HEK293 (cell line): ENCODE measurements around the gene ABHD8.

ENCODE experiments used
- PRDM1 ChIP-seq: fragments of 450-650 bp; formaldehyde crosslinking; IDR thresholded peaks from 2 replicates; pipeline ENCODE4; 2016; ENCODE audit warnings: missing biosample characterization, missing genetic modification characterization
- REST ChIP-seq: fragments of 450-650 bp; formaldehyde crosslinking; IDR thresholded peaks from 2 replicates; pipeline ENCODE4 v1.5.1; 2016; ENCODE audit warnings: missing biosample characterization, missing genetic modification characterization
- ZBTB7A ChIP-seq: fragments of 450-650 bp; formaldehyde crosslinking; IDR thresholded peaks from 2 replicates; pipeline ENCODE4 v1.5.1; 2016; ENCODE audit warnings: low read depth, missing biosample characterization, missing genetic modification characterization
- ZEB2 ChIP-seq: fragments of 450-650 bp; formaldehyde crosslinking; IDR thresholded peaks from 2 replicates; pipeline ENCODE4 v1.5.1; 2016; ENCODE audit warnings: missing biosample characterization, missing genetic modification characterization
- ZNF138 ChIP-seq: fragments of 450-650 bp; formaldehyde crosslinking; IDR thresholded peaks from 2 replicates; pipeline ENCODE4 v1.5.1; 2016; ENCODE audit warnings: missing biosample characterization, missing genetic modification characterization, borderline replicate concordance
- ZNF146 ChIP-seq: fragments of 450-650 bp; formaldehyde crosslinking; IDR thresholded peaks from 2 replicates; pipeline ENCODE4 v1.5.1; 2016; ENCODE audit warnings: missing biosample characterization, missing genetic modification characterization
- ZNF274 ChIP-seq, 2 experiments: fragments of 200-500 bp in 1 of 2; fragments of 450-650 bp in 1 of 2; sonication (Bioruptor generic) in 1 of 2; formaldehyde crosslinking in 1 of 2; IDR thresholded peaks; 2 replicates each; pipeline versions ENCODE4 v1.5.1 to v1.6.1; 2014 to 2016; ENCODE audit warnings: borderline replicate concordance in 1 of 2, inconsistent platforms in 1 of 2, low read length in 1 of 2, missing biosample characterization in 1 of 2, missing genetic modification characterization in 1 of 2
- ZNF426 ChIP-seq: fragments of 450-650 bp; formaldehyde crosslinking; IDR thresholded peaks from 2 replicates; pipeline ENCODE4 v1.5.1; 2017; ENCODE audit warnings: missing biosample characterization, missing genetic modification characterization, mild to moderate bottlenecking, inconsistent platforms, moderate library complexity
- ZNF433 ChIP-seq: fragments of 450-650 bp; formaldehyde crosslinking; IDR thresholded peaks from 2 replicates; pipeline ENCODE4 v1.5.1; 2016; ENCODE audit warnings: missing biosample characterization, missing genetic modification characterization, low read depth
- ZNF621 ChIP-seq: fragments of 450-650 bp; formaldehyde crosslinking; IDR thresholded peaks from 2 replicates; pipeline ENCODE4 v1.5.1; 2017; ENCODE audit warnings: missing biosample characterization, missing genetic modification characterization
- ZNF670 ChIP-seq: fragments of 450-650 bp; formaldehyde crosslinking; IDR thresholded peaks from 2 replicates; pipeline ENCODE4 v1.5.1; 2016; ENCODE audit warnings: missing biosample characterization, missing genetic modification characterization, low read depth
- ZNF747 ChIP-seq: fragments of 450-650 bp; formaldehyde crosslinking; IDR thresholded peaks from 2 replicates; pipeline ENCODE4 v1.5.1; 2016; ENCODE audit warnings: missing biosample characterization, missing genetic modification characterization
- ZNF830 ChIP-seq: fragments of 450-650 bp; IDR thresholded peaks from 2 replicates; pipeline ENCODE4 v1.5.0; 2018; ENCODE audit warnings: missing biosample characterization, missing genetic modification characterization, low read depth, mild to moderate bottlenecking, moderate library complexity
- TF ChIP-seq, protein P1 (sequence below): fragments of 450-650 bp; formaldehyde crosslinking; IDR thresholded peaks from 2 replicates; pipeline ENCODE4 v1.5.1; 2016; ENCODE audit warnings: missing biosample characterization, missing genetic modification characterization

DNA sequence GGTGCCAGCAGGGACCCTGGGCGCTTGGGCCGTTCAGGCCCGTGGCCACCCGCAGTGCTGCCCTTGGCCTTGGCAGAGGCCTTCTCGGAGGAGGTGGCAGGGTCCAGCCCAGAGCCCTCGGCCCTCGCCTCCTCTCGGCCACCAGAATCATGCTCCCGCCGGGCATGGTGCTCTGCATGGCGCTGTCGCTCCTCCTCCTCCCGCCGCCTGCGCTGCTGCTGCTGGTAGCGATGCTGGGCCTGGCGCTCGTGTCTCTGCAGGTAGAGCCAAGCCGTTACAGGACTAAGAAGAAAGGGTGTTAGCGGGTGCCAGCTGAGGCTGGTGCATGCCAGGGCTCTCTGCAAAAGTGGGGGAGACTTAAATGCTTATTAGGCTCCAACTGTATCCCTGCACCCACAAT, 21.9 kb upstream of the ABHD8 start:
- TF ChIP-seq ZNF146 (tag by site-specific recombination): no peak
- TF ChIP-seq, protein P1, sequence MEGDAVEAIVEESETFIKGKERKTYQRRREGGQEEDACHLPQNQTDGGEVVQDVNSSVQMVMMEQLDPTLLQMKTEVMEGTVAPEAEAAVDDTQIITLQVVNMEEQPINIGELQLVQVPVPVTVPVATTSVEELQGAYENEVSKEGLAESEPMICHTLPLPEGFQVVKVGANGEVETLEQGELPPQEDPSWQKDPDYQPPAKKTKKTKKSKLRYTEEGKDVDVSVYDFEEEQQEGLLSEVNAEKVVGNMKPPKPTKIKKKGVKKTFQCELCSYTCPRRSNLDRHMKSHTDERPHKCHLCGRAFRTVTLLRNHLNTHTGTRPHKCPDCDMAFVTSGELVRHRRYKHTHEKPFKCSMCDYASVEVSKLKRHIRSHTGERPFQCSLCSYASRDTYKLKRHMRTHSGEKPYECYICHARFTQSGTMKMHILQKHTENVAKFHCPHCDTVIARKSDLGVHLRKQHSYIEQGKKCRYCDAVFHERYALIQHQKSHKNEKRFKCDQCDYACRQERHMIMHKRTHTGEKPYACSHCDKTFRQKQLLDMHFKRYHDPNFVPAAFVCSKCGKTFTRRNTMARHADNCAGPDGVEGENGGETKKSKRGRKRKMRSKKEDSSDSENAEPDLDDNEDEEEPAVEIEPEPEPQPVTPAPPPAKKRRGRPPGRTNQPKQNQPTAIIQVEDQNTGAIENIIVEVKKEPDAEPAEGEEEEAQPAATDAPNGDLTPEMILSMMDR: no peak
- no peak for TF ChIP-seq ZNF670 (tag by site-specific recombination)
- TF ChIP-seq REST (tag by site-specific recombination): no peak
- TF ChIP-seq ZNF621: no peak
- TF ChIP-seq ZNF138 (tag by site-specific recombination): no peak
- TF ChIP-seq ZNF433 (tag by site-specific recombination): no peak
- TF ChIP-seq ZEB2: no peak
- TF ChIP-seq ZBTB7A (tag by site-specific recombination): no peak
- no peak for TF ChIP-seq ZNF274 (IDR thresholded peaks at IDR 0.05; ENCODE audit: low read length)
- no peak for TF ChIP-seq ZNF274 (tag by site-specific recombination; IDR thresholded peaks at IDR 0.05; ENCODE audit: borderline replicate concordance)
- TF ChIP-seq ZNF747 (tag by site-specific recombination): no peak
- no peak for TF ChIP-seq PRDM1
- TF ChIP-seq ZNF830 (tag by site-specific recombination): no peak
- TF ChIP-seq ZNF426 (tag by site-specific recombination): no peak
